GM12874 (cell line): ENCODE measurements around the gene CITED2.

Source experiments
- CTCF ChIP-seq: IDR thresholded peaks from 2 replicates; pipeline ENCODE4 v1.5.1; 2011; ENCODE audit warnings: low read depth, mild to moderate bottlenecking, control low read depth, low read length, moderate library complexity; ENCODE audit not compliant: insufficient read depth

The CITED2 gene

GRCh38 chr6:139374357-139375225 is at the start of gene CITED2:
CITED2 (minus strand) TSS chr6:139374648; CDS start chr6:139373944, 704 bp downstream.
- 0 out of 2 replicates have a peak, but pooled peaks have one; percentile 20 for TF ChIP-seq CTCF

GRCh38 chr6:139423037-139423703 is 48.7 kb upstream of the CITED2 start:
- no peak for TF ChIP-seq CTCF

- TF ChIP-seq CTCF, result no peak
These were observed 47.9 kb upstream of the CITED2 start for GRCh38 chr6:139422105-139423036.

GRCh38 chr6:139418481-139419132 is 44.2 kb upstream of the CITED2 start:
- TF ChIP-seq CTCF, result no peak

- no peak for TF ChIP-seq CTCF
These were observed 41.7 kb upstream of the CITED2 start for GRCh38 chr6:139416146-139416545.

- TF ChIP-seq CTCF, result no peak
These were observed 40.9 kb upstream of the CITED2 start for GRCh38 chr6:139415365-139415764.

GRCh38 chr6:139409026-139409425 is 34.6 kb upstream of the CITED2 start:
- TF ChIP-seq CTCF, result no peak
